Calu3 (cell line): ENCODE measurements around the gene SEMA5A. TPM values are rescaled to one million over a fixed set of nuclear protein-coding genes. Genes with fewer than 3 reads are reported as not detected.

Experiments used
- BruUV-seq: library from RNA; stranded (reverse); fragments of 400-500 nt; replicated peaks from 2 replicates; lab custom pipeline; 2021; lab: Mats Ljungman, UMichigan
- CTCF ChIA-PET: fragments of 300-600 bp; sonication (Branson Sonifier 250); formaldehyde crosslinking; loops from one replicate; lab custom pipeline; 2022; ENCODE audit warnings: antibody characterized with exemption; lab: Charles Lee
- DNase-seq: peaks from one replicate; pipeline ENCODE4 v3.0.0; 2022
- H3K27ac Mint-ChIP-seq: one replicate; pipeline ENCODE4 v1.8.0; 2022; ENCODE audit warnings: mixed read lengths; ENCODE audit not compliant: unreplicated experiment
- H3K27me3 Mint-ChIP-seq: one replicate; pipeline ENCODE4 v1.8.0; 2022; ENCODE audit warnings: mixed read lengths; ENCODE audit not compliant: unreplicated experiment
- H3K36me3 Mint-ChIP-seq: one replicate; pipeline ENCODE4 v1.8.0; 2022; ENCODE audit warnings: mild to moderate bottlenecking, moderate library complexity, mixed read lengths; ENCODE audit not compliant: insufficient read depth, unreplicated experiment
- H3K4me1 Mint-ChIP-seq: one replicate; pipeline ENCODE4 v1.8.0; 2022; ENCODE audit warnings: mild to moderate bottlenecking, low read depth, mixed read lengths; ENCODE audit not compliant: unreplicated experiment
- H3K4me3 Mint-ChIP-seq: one replicate; pipeline ENCODE4 v1.8.0; 2022; ENCODE audit warnings: mild to moderate bottlenecking, low read depth, moderate library complexity, mixed read lengths; ENCODE audit not compliant: unreplicated experiment
- H3K9me3 Mint-ChIP-seq: one replicate; pipeline ENCODE4 v1.8.0; 2022; ENCODE audit warnings: low read depth, mixed read lengths; ENCODE audit not compliant: unreplicated experiment
- intact Hi-C: fragments of 100-400 bp; cut with micrococcal nuclease; formaldehyde crosslinking; loops from one replicate; pipeline ENCODE4 v1.10.0; 2022; ENCODE audit not compliant: unreplicated experiment
- total RNA-seq: library from RNA; stranded (reverse); gene quantifications from 2 replicates; pipeline ENCODE4 v1.2.3, GENCODE V29; 2022
- TF ChIP-seq, protein P1 (sequence below): fragments of 200-600 bp; IDR thresholded peaks from one replicate; pipeline ENCODE4 v1.8.0; 2022; ENCODE audit warnings: antibody characterized with exemption; ENCODE audit not compliant: unreplicated experiment

SEMA5A gene
- total RNA-seq, 1 experiment from 2014 or later: 0.52 TPM

DNA sequence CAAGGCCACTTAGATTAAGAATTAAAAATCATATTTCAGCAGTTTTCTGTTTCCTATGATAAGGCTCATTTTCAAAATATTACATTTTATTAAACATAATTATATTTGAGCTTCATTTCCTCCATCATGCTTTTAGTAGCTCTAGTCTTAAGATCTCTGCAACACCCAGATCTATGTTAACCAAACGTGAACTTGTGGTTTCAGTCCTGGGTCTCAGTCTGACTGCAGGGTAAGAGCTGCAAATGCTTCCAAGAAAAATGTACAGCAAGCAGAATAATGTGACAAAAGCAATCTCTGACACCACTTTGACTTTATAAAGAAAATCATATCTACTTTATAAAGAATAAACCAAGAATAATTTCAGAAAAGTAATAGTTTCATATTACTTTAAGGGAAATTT is 512.4 kb downstream of the SEMA5A start:
- no TSS peak for BruUV-seq
- DNase-seq: no peak
- H3K27ac Mint-ChIP-seq: no peak overlapping the region
- intact Hi-C loops: no loop called here
- TF ChIP-seq, protein P1, sequence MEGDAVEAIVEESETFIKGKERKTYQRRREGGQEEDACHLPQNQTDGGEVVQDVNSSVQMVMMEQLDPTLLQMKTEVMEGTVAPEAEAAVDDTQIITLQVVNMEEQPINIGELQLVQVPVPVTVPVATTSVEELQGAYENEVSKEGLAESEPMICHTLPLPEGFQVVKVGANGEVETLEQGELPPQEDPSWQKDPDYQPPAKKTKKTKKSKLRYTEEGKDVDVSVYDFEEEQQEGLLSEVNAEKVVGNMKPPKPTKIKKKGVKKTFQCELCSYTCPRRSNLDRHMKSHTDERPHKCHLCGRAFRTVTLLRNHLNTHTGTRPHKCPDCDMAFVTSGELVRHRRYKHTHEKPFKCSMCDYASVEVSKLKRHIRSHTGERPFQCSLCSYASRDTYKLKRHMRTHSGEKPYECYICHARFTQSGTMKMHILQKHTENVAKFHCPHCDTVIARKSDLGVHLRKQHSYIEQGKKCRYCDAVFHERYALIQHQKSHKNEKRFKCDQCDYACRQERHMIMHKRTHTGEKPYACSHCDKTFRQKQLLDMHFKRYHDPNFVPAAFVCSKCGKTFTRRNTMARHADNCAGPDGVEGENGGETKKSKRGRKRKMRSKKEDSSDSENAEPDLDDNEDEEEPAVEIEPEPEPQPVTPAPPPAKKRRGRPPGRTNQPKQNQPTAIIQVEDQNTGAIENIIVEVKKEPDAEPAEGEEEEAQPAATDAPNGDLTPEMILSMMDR: no peak
- no peaks in the 10 kb centered on the region for H3K36me3 Mint-ChIP-seq
- H3K9me3 Mint-ChIP-seq: peaks cover 9% of the 10 kb centered on the region
- CTCF ChIA-PET: no interaction called here
- no peaks in the 10 kb centered on the region for H3K4me1 Mint-ChIP-seq
- H3K27me3 Mint-ChIP-seq: no peaks in the 10 kb centered on the region
- H3K4me3 Mint-ChIP-seq: no peak overlapping the region

DNA sequence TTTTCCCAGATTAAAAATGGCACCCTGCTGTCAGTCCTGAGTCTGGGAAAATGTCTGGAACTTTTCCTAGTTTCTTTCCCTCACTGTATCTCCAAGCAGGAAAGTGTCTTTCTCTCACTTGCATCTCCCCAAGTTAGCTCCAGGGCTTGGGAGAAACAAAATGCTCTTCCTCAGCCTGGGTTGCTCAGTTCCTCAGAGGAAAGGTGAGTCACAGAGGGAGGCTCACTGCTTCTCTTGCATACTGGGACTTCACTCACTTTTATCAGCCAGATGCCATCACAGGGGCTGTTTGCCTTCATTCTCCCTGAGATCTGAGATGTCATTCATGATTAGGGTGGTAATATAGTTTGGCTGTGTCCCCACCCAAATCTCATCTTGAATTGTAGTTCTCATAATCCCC is 519.9 kb downstream of the SEMA5A start:
- no TSS peak for BruUV-seq
- CTCF ChIA-PET: no interaction called here
- no peak for DNase-seq
- intact Hi-C loops: no loop called here
- Mint-ChIP-seq H3K9me3 (peaks cover 26% of the 10 kb centered on the region), H3K27ac (no peak overlapping the region), H3K27me3 (no peaks in the 10 kb centered on the region), H3K4me1 (no peaks in the 10 kb centered on the region), H3K36me3 (no peaks in the 10 kb centered on the region), H3K4me3 (no peak overlapping the region)
- TF ChIP-seq, protein P1: no peak

DNA sequence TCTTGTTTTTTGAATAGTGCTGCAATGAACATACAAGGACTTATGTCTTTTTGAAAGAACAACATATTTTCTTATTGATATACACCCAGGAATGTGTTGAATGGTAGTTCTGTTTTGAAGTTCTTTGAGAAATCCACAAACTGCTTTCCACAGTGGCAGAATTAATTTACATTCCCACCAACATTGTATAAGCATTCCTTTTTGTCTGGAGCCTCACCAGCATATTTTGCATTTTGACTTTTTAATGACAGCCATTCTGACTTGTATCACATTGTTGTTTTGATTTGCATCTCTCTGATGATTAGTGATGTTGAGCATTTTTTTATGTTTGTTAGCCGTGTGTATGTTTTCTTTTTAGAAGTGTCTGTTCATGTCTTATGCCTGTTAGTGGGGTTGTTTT is 524.9 kb downstream of the SEMA5A start:
- DNase-seq: no peak
- CTCF ChIA-PET: no interaction called here
- H3K4me3 Mint-ChIP-seq: no peak overlapping the region
- H3K9me3 Mint-ChIP-seq: peaks cover 9% of the 10 kb centered on the region
- intact Hi-C loops: no loop called here
- BruUV-seq: no TSS peak
- TF ChIP-seq, protein P1: no peak
- no peaks in the 10 kb centered on the region for H3K27me3 Mint-ChIP-seq
- no peak overlapping the region for H3K27ac Mint-ChIP-seq
- H3K36me3 Mint-ChIP-seq: no peaks in the 10 kb centered on the region
- no peaks in the 10 kb centered on the region for H3K4me1 Mint-ChIP-seq

DNA sequence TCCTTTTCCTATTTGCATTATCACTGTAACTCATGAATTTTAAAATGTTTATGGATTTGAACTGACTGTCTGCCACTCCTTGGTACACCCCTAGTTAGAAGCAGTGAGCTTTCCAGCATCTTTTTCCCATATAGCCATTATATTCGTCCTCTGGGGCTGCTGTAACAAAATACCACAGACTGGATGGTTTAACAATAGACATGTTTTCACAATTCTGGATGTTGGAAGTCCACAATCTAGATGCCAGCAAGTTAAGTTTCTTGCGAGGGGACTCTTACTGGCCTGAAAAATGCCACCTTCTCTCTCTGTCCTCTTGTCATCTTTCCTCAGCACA is 530.0 kb downstream of the SEMA5A start:
- Mint-ChIP-seq H3K4me3 (no peak overlapping the region), H3K27ac (no peak overlapping the region)

More for the DNA sequence above, 530.0 kb downstream of the SEMA5A start:
- no peaks in the 10 kb centered on the region for H3K36me3 Mint-ChIP-seq
- no peaks in the 10 kb centered on the region for H3K27me3 Mint-ChIP-seq
- TF ChIP-seq, protein P1: no peak
- no peak for DNase-seq
- H3K9me3 Mint-ChIP-seq: peaks cover 4% of the 10 kb centered on the region
- CTCF ChIA-PET: no interaction called here
- no TSS peak for BruUV-seq
- no peaks in the 10 kb centered on the region for H3K4me1 Mint-ChIP-seq
- intact Hi-C loops: no loop called here
